Mesenchymal stem cell (in vitro differentiated cells and primary cell): ENCODE measurements around the gene GP1BA.

Experiments
- DNase-seq: peaks from one replicate; pipeline ENCODE4 v3.0.0-alpha.2; 2013
- H2AFZ ChIP-seq: one replicate; pipeline ENCODE4 v1.6.1; 2013; ENCODE audit warnings: low read depth, mild to moderate bottlenecking, control low read depth, inconsistent platforms, low read length, moderate library complexity
- H2AK5ac ChIP-seq: 2 replicates; pipeline ENCODE4 v1.6.1; 2013; ENCODE audit warnings: low read length, moderate library complexity, mild to moderate bottlenecking, inconsistent platforms; ENCODE audit not compliant: severe bottlenecking
- H2BK120ac ChIP-seq: one replicate; pipeline ENCODE4 v1.6.1; 2013; ENCODE audit warnings: low read depth, mild to moderate bottlenecking, inconsistent platforms, low read length, moderate library complexity
- H2BK12ac ChIP-seq, 2 experiments: one replicate each; pipeline ENCODE4 v1.6.1; 2013; ENCODE audit warnings: inconsistent platforms in 2 of 2, low read length in 2 of 2, mild to moderate bottlenecking in 2 of 2, moderate library complexity in 2 of 2, control low read depth in 1 of 2
- H2BK15ac ChIP-seq: one replicate; pipeline ENCODE4 v1.6.1; 2013; ENCODE audit warnings: mild to moderate bottlenecking, low read depth, inconsistent platforms; ENCODE audit not compliant: poor library complexity, severe bottlenecking
- H2BK5ac ChIP-seq: 2 replicates; pipeline ENCODE4 v1.6.1; 2013; ENCODE audit warnings: low read depth, mild to moderate bottlenecking, low read length, control low read depth, inconsistent platforms; ENCODE audit not compliant: poor library complexity, severe bottlenecking
- H3K14ac ChIP-seq, 2 experiments: one replicate each; pipeline ENCODE4 v1.6.1; 2013; ENCODE audit warnings: inconsistent platforms in 2 of 2, low read length in 2 of 2, control low read depth in 1 of 2, mild to moderate bottlenecking in 1 of 2, moderate library complexity in 1 of 2
- H3K18ac ChIP-seq, 2 experiments: one replicate each; pipeline ENCODE4 v1.6.1; 2013; ENCODE audit warnings: inconsistent platforms in 2 of 2, low read length in 2 of 2, control low read depth in 1 of 2, low read depth in 1 of 2, mild to moderate bottlenecking in 1 of 2
- H3K23ac ChIP-seq, 2 experiments: one replicate each; pipeline ENCODE4 v1.6.1; 2013; ENCODE audit warnings: inconsistent platforms in 2 of 2, low read length in 2 of 2, mild to moderate bottlenecking in 2 of 2, moderate library complexity in 2 of 2, control low read depth in 1 of 2
- H3K27ac ChIP-seq: 2 replicates; pipeline ENCODE4 v1.5.1; 2013; ENCODE audit warnings: mild to moderate bottlenecking, moderate library complexity, low read length, control low read depth, inconsistent platforms; ENCODE audit not compliant: poor library complexity, severe bottlenecking
- H3K27me3 ChIP-seq, 2 experiments: 2 replicates each; pipeline versions ENCODE4 v1.6.1 to v1.7.0; 2013; ENCODE audit warnings: low read length in 2 of 2, mild to moderate bottlenecking in 2 of 2, moderate library complexity in 2 of 2, control low read depth in 1 of 2, inconsistent platforms in 1 of 2; ENCODE audit not compliant: control insufficient read depth in 1 of 2, insufficient read depth in 1 of 2
- H3K36me3 ChIP-seq, 2 experiments: 2 replicates each; pipeline versions ENCODE4 v1.6.1 to v1.7.0; 2013; ENCODE audit warnings: low read length in 2 of 2, control low read depth in 1 of 2, inconsistent platforms in 1 of 2, low read depth in 1 of 2, mild to moderate bottlenecking in 1 of 2; ENCODE audit not compliant: insufficient read depth in 2 of 2, control insufficient read depth in 1 of 2
- H3K4ac ChIP-seq, 2 experiments: one replicate each; pipeline ENCODE4 v1.6.1; 2013; ENCODE audit warnings: inconsistent platforms in 2 of 2, low read length in 2 of 2, mild to moderate bottlenecking in 2 of 2, moderate library complexity in 2 of 2, control low read depth in 1 of 2, low read depth in 1 of 2
- H3K4me1 ChIP-seq: 2 replicates; pipeline ENCODE4 v1.6.1; 2013; ENCODE audit warnings: low read depth, low read length, control low read depth; ENCODE audit not compliant: control insufficient read depth, insufficient read depth
- H3K4me2 ChIP-seq: 2 replicates; pipeline ENCODE4 v1.6.1; 2013; ENCODE audit warnings: low read length, mild to moderate bottlenecking, inconsistent platforms; ENCODE audit not compliant: poor library complexity, severe bottlenecking
- H3K4me3 ChIP-seq, 2 experiments: 2 replicates each; pipeline versions ENCODE4 v1.5.1 to v1.7.0; 2013; ENCODE audit warnings: low read length in 2 of 2, mild to moderate bottlenecking in 2 of 2, control low read depth in 1 of 2, low read depth in 1 of 2; ENCODE audit not compliant: insufficient read depth in 1 of 2
- H3K79me1 ChIP-seq: replicated peaks from 2 replicates; pipeline ENCODE4 v1.6.1; 2013; ENCODE audit warnings: mild to moderate bottlenecking, control low read depth, low read length, inconsistent platforms; ENCODE audit not compliant: poor library complexity, severe bottlenecking
- H3K9ac ChIP-seq: 2 replicates; pipeline ENCODE4 v1.7.0; 2013; ENCODE audit warnings: mild to moderate bottlenecking, low read length, moderate library complexity
- H3K9me3 ChIP-seq: 2 replicates; pipeline ENCODE4 v1.7.0; 2013; ENCODE audit warnings: mild to moderate bottlenecking, low read length; ENCODE audit not compliant: control insufficient read depth
- H4K8ac ChIP-seq: one replicate; pipeline ENCODE4 v1.6.1; 2013; ENCODE audit warnings: inconsistent platforms, mild to moderate bottlenecking, low read length, moderate library complexity
- H4K91ac ChIP-seq: one replicate; pipeline ENCODE4 v1.6.1; 2013; ENCODE audit warnings: mild to moderate bottlenecking, low read length, inconsistent platforms
- WGBS: methylation state at CpG from one replicate; pipeline ENCODE4 v1.1.7; 2013; ENCODE audit warnings: mixed read lengths; 5-methylcytosine and 5-hydroxymethylcytosine counted together

GP1BA gene

GRCh38 chr17:4966844-4967538, 34.9 kb downstream of the GP1BA start:
- Histone ChIP-seq H3K4ac (peak overlapping the region; percentile 94 to 97), H3K4me2 (peak overlapping the region; percentile 83), H3K79me1 (peaks cover 25% of the 10 kb centered on the region), H2BK12ac (peak overlapping the region; percentile 14 to 80), H3K18ac (peak overlapping the region; percentile 85 to 99), H3K9me3 (no peaks in the 10 kb centered on the region), H2BK120ac (peak overlapping the region; percentile 77), H4K8ac (peak overlapping the region; percentile 74), H3K9ac (peak overlapping the region; percentile 99), H2AK5ac (peak overlapping the region; percentile 90), H3K36me3 (peaks cover 21 to 30% of the 10 kb centered on the region in 2 experiments), H3K14ac (peak overlapping the region in 1 of 2 experiments; percentile 93), H2AFZ (peak overlapping the region; percentile 64), H3K27me3 (no peaks in the 10 kb centered on the region), H4K91ac (peak overlapping the region; percentile 91), H3K4me3 (peak overlapping the region; percentile 64 to 94), H3K27ac (peak overlapping the region; percentile 100), H3K23ac (peak overlapping the region in 1 of 2 experiments; percentile 47), H2BK15ac (no peak overlapping the region), H2BK5ac (peak overlapping the region; percentile 71), H3K4me1 (peaks cover 31% of the 10 kb centered on the region)
- WGBS = under 1% methylated on average over 32 of the region's 42 CpGs
- DNase-seq = peak; percentile 100

GRCh38 chr17:4967539-4968485, 35.7 kb downstream of the GP1BA start, which contains the start of gene SPAG7:
TSS of gene SPAG7 (minus strand) at chr17:4967817. CDS start at chr17:4967804, 13 bp downstream.
- H3K9me3 ChIP-seq = no peaks in the 10 kb centered on the region
- peak within 1 kb of the TSS; percentile 94 to 99 for H3K18ac ChIP-seq
- H2BK5ac ChIP-seq = peak within 1 kb of the TSS; percentile 96
- H3K36me3 ChIP-seq = peaks cover 29 to 38% of the 10 kb centered on the region in 2 experiments
- peak within 1 kb of the TSS; percentile 80 to 85 for H2BK12ac ChIP-seq
- peak within 1 kb of the TSS; percentile 100 for H3K27ac ChIP-seq
- peak within 1 kb of the TSS; percentile 97 for H3K4ac ChIP-seq
- H2BK15ac ChIP-seq = peak within 1 kb of the TSS; percentile 100
- peak within 1 kb of the TSS; percentile 64 for H2AFZ ChIP-seq
- H3K27me3 ChIP-seq = no peaks in the 10 kb centered on the region
- H4K8ac ChIP-seq = peak within 1 kb of the TSS; percentile 98
- under 1% methylated on average over 66 of the region's 66 CpGs for WGBS
- peak within 1 kb of the TSS in 1 of 2 experiments; percentile 47 for H3K23ac ChIP-seq
- H3K4me3 ChIP-seq = peak within 1 kb of the TSS; percentile 66 to 94
- H2AK5ac ChIP-seq = peak within 1 kb of the TSS; percentile 90
- H3K79me1 ChIP-seq = peaks cover 26% of the 10 kb centered on the region
- H3K9ac ChIP-seq = peak within 1 kb of the TSS; percentile 99
- DNase-seq = peak; percentile 98
- H4K91ac ChIP-seq = peak within 1 kb of the TSS; percentile 97
- H3K4me1 ChIP-seq = peaks cover 31% of the 10 kb centered on the region
- peak within 1 kb of the TSS in 1 of 2 experiments; percentile 95 for H3K14ac ChIP-seq
- H3K4me2 ChIP-seq = peak within 1 kb of the TSS; percentile 83
- H2BK120ac ChIP-seq = peak within 1 kb of the TSS; percentile 92

GRCh38 chr17:4968486-4969046, 36.5 kb downstream of the GP1BA start:
- peak overlapping the region; percentile 50 to 97 for H3K4ac ChIP-seq
- H3K79me1 ChIP-seq = peaks cover 29% of the 10 kb centered on the region
- no peaks in the 10 kb centered on the region for H3K27me3 ChIP-seq
- H3K4me2 ChIP-seq = peak overlapping the region; percentile 82
- peak overlapping the region; percentile 85 to 89 for H2BK12ac ChIP-seq
- peak overlapping the region in 1 of 2 experiments; percentile 90 for H3K23ac ChIP-seq
- no peaks in the 10 kb centered on the region for H3K9me3 ChIP-seq
- 19% methylated on average over 22 of the region's 23 CpGs for WGBS
- peak overlapping the region; percentile 39 for H2BK5ac ChIP-seq
- peaks cover 31% of the 10 kb centered on the region for H3K4me1 ChIP-seq
- peak overlapping the region; percentile 97 for H4K91ac ChIP-seq
- peak overlapping the region; percentile 15 for H2AFZ ChIP-seq
- peak overlapping the region; percentile 89 for H4K8ac ChIP-seq
- peak; percentile 45 for DNase-seq
- H2BK120ac ChIP-seq = peak overlapping the region; percentile 74
- peaks cover 37 to 43% of the 10 kb centered on the region in 2 experiments for H3K36me3 ChIP-seq
- H3K27ac ChIP-seq = peak overlapping the region; percentile 95
- H3K14ac ChIP-seq = peak overlapping the region in 1 of 2 experiments; percentile 95
- H3K4me3 ChIP-seq = peak overlapping the region; percentile 59 to 94
- peak overlapping the region; percentile 87 to 99 for H3K18ac ChIP-seq
- peak overlapping the region; percentile 99 for H3K9ac ChIP-seq
- peak overlapping the region; percentile 75 for H2AK5ac ChIP-seq
- H2BK15ac ChIP-seq = peak overlapping the region; percentile 99
